ENCODE data around the gene SWAP70.
"Not testable (repeated sequence)": the region's sequence is repeated elsewhere in the genome, so short reads cannot be mapped to it uniquely, and the experiment has no call there.

The SWAP70 gene

GRCh38 chr11:9619004-9619403 lies 44.9 kb upstream of the SWAP70 start:
- no peak overlapping the region for H3K27ac ChIP-seq (ENCODE audit: poor library complexity, severe bottlenecking)
- H3K9me3 ChIP-seq (ENCODE audit: severe bottlenecking): no peaks in the 10 kb centered on the region
- H3K4me3 ChIP-seq (ENCODE audit: severe bottlenecking): no peak overlapping the region
- H3K27me3 ChIP-seq (ENCODE audit: insufficient read depth, poor library complexity, severe bottlenecking): no peaks in the 10 kb centered on the region
- TF ChIP-seq CTCF (IDR thresholded peaks at IDR 0.05; ENCODE audit: poor library complexity, severe bottlenecking): no peak
- ATAC-seq (ENCODE audit: low read depth) (no peak), DNase-seq (ENCODE audit: low spot score) (no peak)
- H3K4me1 ChIP-seq (ENCODE audit: insufficient read depth, poor library complexity, severe bottlenecking): no peaks in the 10 kb centered on the region
- no peaks in the 10 kb centered on the region for H3K36me3 ChIP-seq (ENCODE audit: low read depth)

- Histone ChIP-seq H3K4me3 (ENCODE audit: severe bottlenecking) (no peak overlapping the region), H3K27ac (ENCODE audit: poor library complexity, severe bottlenecking) (no peak overlapping the region), H3K9me3 (ENCODE audit: severe bottlenecking) (no peaks in the 10 kb centered on the region), H3K27me3 (ENCODE audit: insufficient read depth, poor library complexity, severe bottlenecking) (no peaks in the 10 kb centered on the region), H3K36me3 (ENCODE audit: low read depth) (no peaks in the 10 kb centered on the region), H3K4me1 (ENCODE audit: insufficient read depth, poor library complexity, severe bottlenecking) (no peaks in the 10 kb centered on the region)
- TF ChIP-seq CTCF (IDR thresholded peaks at IDR 0.05; ENCODE audit: poor library complexity, severe bottlenecking): no peak
- DNase-seq (ENCODE audit: low spot score) (no peak), ATAC-seq (ENCODE audit: low read depth) (no peak)
Measured at GRCh38 chr11:9619971-9620370, 43.9 kb upstream of the SWAP70 start.

- not testable (repeated sequence) for DNase-seq (ENCODE audit: low spot score); H3K9me3 ChIP-seq (ENCODE audit: severe bottlenecking); H3K4me1 ChIP-seq (ENCODE audit: insufficient read depth, poor library complexity, severe bottlenecking); H3K36me3 ChIP-seq (ENCODE audit: low read depth); H3K4me3 ChIP-seq (ENCODE audit: severe bottlenecking); H3K27me3 ChIP-seq (ENCODE audit: insufficient read depth, poor library complexity, severe bottlenecking); H3K27ac ChIP-seq (ENCODE audit: poor library complexity, severe bottlenecking); ATAC-seq (ENCODE audit: low read depth)
Measured at GRCh38 chr11:9622353-9622752, 41.5 kb upstream of the SWAP70 start.

- ATAC-seq (ENCODE audit: low read depth); H3K4me1 ChIP-seq (ENCODE audit: insufficient read depth, poor library complexity, severe bottlenecking); H3K27me3 ChIP-seq (ENCODE audit: insufficient read depth, poor library complexity, severe bottlenecking); H3K9me3 ChIP-seq (ENCODE audit: severe bottlenecking); DNase-seq (ENCODE audit: low spot score); H3K27ac ChIP-seq (ENCODE audit: poor library complexity, severe bottlenecking); H3K4me3 ChIP-seq (ENCODE audit: severe bottlenecking); H3K36me3 ChIP-seq (ENCODE audit: low read depth): not testable (repeated sequence)
Measured at GRCh38 chr11:9623053-9623452, 40.8 kb upstream of the SWAP70 start.

GRCh38 chr11:9624448-9624847 lies 39.4 kb upstream of the SWAP70 start:
- no peaks in the 10 kb centered on the region for H3K9me3 ChIP-seq (ENCODE audit: severe bottlenecking)
- H3K36me3 ChIP-seq (ENCODE audit: low read depth): no peaks in the 10 kb centered on the region
- no peak overlapping the region for H3K27ac ChIP-seq (ENCODE audit: poor library complexity, severe bottlenecking)
- no peaks in the 10 kb centered on the region for H3K4me1 ChIP-seq (ENCODE audit: insufficient read depth, poor library complexity, severe bottlenecking)
- ATAC-seq (ENCODE audit: low read depth): no peak
- no peak for TF ChIP-seq CTCF (IDR thresholded peaks at IDR 0.05; ENCODE audit: poor library complexity, severe bottlenecking)
- no peaks in the 10 kb centered on the region for H3K27me3 ChIP-seq (ENCODE audit: insufficient read depth, poor library complexity, severe bottlenecking)
- H3K4me3 ChIP-seq (ENCODE audit: severe bottlenecking): no peak overlapping the region
- no peak for DNase-seq (ENCODE audit: low spot score)

GRCh38 chr11:9625162-9625561 lies 38.7 kb upstream of the SWAP70 start:
- H3K4me3 ChIP-seq (ENCODE audit: severe bottlenecking): no peak overlapping the region
- no peaks in the 10 kb centered on the region for H3K27me3 ChIP-seq (ENCODE audit: insufficient read depth, poor library complexity, severe bottlenecking)
- DNase-seq (ENCODE audit: low spot score): no peak
- H3K27ac ChIP-seq (ENCODE audit: poor library complexity, severe bottlenecking): no peak overlapping the region
- TF ChIP-seq CTCF (IDR thresholded peaks at IDR 0.05; ENCODE audit: poor library complexity, severe bottlenecking): no peak
- no peaks in the 10 kb centered on the region for H3K36me3 ChIP-seq (ENCODE audit: low read depth)
- no peaks in the 10 kb centered on the region for H3K9me3 ChIP-seq (ENCODE audit: severe bottlenecking)
- no peaks in the 10 kb centered on the region for H3K4me1 ChIP-seq (ENCODE audit: insufficient read depth, poor library complexity, severe bottlenecking)
- no peak for ATAC-seq (ENCODE audit: low read depth)
